MG63 (cell line): ENCODE results near the gene OBSL1. TPM values are rescaled to one million over a fixed set of nuclear protein-coding genes. Genes with fewer than 3 reads are reported as not detected.

Experiments
- DNase-seq: peaks from one replicate; pipeline ENCODE4 v3.0.0-alpha.2; 2020
- H3K27me3 ChIP-seq: fragments of 250-450 bp; sonication (Bioruptor Pico); 2 replicates; pipeline ENCODE4 v1.5.1; 2020; ENCODE audit warnings: mild to moderate bottlenecking, moderate library complexity
- H3K36me3 ChIP-seq: fragments of 250-450 bp; sonication (Bioruptor Pico); 2 replicates; pipeline ENCODE4 v1.5.1; 2020; ENCODE audit warnings: mild to moderate bottlenecking, moderate library complexity
- H3K4me3 ChIP-seq: fragments of 250-450 bp; sonication (Bioruptor Pico); 2 replicates; pipeline ENCODE4 v1.5.1; 2020; ENCODE audit warnings: mild to moderate bottlenecking, moderate library complexity
- H3K9me3 ChIP-seq: fragments of 250-450 bp; sonication (Bioruptor Pico); 2 replicates; pipeline ENCODE4 v1.5.1; 2020; ENCODE audit warnings: mild to moderate bottlenecking, moderate library complexity
- total RNA-seq: library from RNA; depleted of rRNA; stranded (reverse); fragments of >200 nt; shearing (Covaris generic); gene quantifications from 2 replicates; pipeline ENCODE4 v1.2.3, GENCODE V29; 2014; ENCODE audit warnings: low replicate concordance

Gene OBSL1
- total RNA-seq, 1 experiment from 2014 or later = 49.9 TPM

- Histone ChIP-seq H3K4me3 (no peak overlapping the region), H3K9me3 (no peaks in the 10 kb centered on the region), H3K27me3 (no peaks in the 10 kb centered on the region), H3K36me3 (peaks cover 9% of the 10 kb centered on the region)
- DNase-seq = no peak
Observed at GRCh38 chr2:219605607-219605954, 34.2 kb upstream of the OBSL1 start.

GRCh38 chr2:219603771-219604170 lies 32.4 kb upstream of the OBSL1 start:
- H3K27me3 ChIP-seq = no peaks in the 10 kb centered on the region
- H3K9me3 ChIP-seq = no peaks in the 10 kb centered on the region
- H3K36me3 ChIP-seq = peaks cover 9% of the 10 kb centered on the region; the same call in 1 of the 2 replicates
- DNase-seq = no peak
- no peak overlapping the region for H3K4me3 ChIP-seq

GRCh38 chr2:219598308-219599078 lies 27.2 kb upstream of the OBSL1 start:
- peak; percentile 22 for DNase-seq
- Histone ChIP-seq H3K4me3 (peak overlapping the region; percentile 77), H3K9me3 (no peaks in the 10 kb centered on the region), H3K36me3 (peaks cover 9% of the 10 kb centered on the region; the same call in 1 of the 2 replicates), H3K27me3 (no peaks in the 10 kb centered on the region)

DNA sequence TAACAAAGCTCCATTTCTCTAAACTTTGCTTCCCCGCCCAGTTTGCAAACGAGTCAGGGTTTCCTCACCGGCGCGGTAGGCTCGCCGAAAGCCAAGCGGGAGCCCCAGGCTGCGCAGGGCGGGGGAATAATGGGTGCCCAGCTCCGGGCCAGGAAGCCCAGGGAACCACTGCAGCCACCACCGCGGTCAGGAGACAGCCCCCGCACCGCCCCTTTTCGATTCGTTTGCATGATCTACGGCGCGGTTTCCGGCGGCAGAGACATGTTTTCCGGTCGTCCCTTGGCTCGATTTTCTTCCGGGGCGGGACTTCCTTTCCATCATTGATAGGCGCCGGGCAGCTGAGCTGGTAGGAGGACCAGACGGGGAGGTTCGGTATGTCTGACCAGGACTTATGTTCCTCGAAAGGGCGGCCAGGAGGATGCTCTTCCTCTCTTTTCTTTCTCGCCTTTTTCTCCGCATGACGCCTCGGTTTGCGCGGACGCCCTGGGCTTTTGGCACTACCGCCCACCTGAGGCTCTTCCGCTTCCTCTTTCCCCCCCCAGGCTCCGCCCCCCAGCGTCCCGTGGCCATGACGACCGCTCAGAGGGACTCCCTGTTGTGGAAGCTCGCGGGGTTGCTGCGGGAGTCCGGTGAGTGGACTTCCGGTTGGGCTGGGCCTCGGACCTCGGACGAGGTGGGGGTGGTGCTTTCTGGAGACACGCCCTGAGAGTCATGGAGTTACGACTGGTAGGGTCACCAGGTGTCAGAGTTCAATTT lies 26.4 kb upstream of the OBSL1 start, which contains the start of gene STK11IP:
TSS of gene STK11IP (plus strand) at position 306 of the 756 bp plus-strand sequence. CDS start at position 569, 263 bp downstream.
- Histone ChIP-seq H3K36me3 (peaks cover 9% of the 10 kb centered on the region; the same call in 1 of the 2 replicates), H3K9me3 (no peaks in the 10 kb centered on the region), H3K4me3 (peak within 1 kb of the TSS; percentile 77), H3K27me3 (no peaks in the 10 kb centered on the region)
- DNase-seq = peak; percentile 98

DNA sequence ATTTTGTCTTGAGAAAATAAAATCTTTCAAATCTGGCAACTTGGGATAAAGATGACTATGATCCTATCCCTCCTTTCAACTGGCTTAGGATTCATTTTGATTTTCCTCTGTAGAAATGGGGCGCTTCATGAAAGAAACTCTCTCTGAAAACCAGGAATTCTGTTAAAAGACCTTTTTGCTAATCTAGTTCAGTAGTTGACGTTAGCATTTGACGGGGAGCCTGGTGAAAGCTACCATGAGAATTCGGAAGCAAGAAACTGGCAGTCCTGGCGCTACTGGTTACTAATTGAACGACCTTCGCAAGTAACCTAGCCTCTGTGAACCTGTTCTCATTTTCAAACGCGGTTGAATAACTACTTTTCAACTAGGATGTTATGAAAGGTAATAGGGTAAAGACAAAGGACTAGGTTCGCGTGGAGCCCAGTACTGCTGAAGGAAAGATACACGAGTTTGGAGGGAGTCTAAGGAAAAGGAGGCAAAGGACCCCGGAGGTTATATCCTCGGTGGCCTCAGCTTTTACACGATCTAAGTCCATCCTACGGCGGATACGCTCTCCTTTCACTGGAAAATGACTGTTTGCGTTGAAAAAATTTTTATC lies 25.7 kb upstream of the OBSL1 start:
- H3K27me3 ChIP-seq = no peaks in the 10 kb centered on the region
- peak overlapping the region; percentile 77 for H3K4me3 ChIP-seq
- no peak for DNase-seq
- no peaks in the 10 kb centered on the region for H3K9me3 ChIP-seq
- H3K36me3 ChIP-seq = peaks cover 4% of the 10 kb centered on the region; the same call in 1 of the 2 replicates

DNA sequence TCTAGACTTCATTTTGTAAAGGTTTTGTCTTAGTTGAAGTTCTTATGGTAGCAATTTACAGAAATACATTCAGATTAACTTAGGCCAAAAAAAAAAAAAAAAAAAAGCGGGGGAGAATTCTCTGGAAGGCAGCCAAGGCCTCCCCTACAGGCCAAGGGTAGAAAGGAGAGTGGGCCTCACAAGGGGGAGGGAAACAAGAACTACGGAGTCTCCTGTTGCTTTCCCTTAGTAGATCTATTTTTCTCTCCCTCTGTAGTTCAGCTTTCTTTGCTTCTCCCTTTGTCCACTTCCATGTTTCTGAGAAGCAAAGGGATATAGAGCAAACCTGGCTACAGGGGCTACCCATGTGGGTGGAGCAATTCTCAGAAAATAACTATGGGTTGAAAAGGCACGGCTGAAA lies 23.9 kb upstream of the OBSL1 start:
- no peak overlapping the region for H3K4me3 ChIP-seq
- no peaks in the 10 kb centered on the region for H3K27me3 ChIP-seq
- no peaks in the 10 kb centered on the region for H3K36me3 ChIP-seq
- DNase-seq = no peak
- no peaks in the 10 kb centered on the region for H3K9me3 ChIP-seq

DNA sequence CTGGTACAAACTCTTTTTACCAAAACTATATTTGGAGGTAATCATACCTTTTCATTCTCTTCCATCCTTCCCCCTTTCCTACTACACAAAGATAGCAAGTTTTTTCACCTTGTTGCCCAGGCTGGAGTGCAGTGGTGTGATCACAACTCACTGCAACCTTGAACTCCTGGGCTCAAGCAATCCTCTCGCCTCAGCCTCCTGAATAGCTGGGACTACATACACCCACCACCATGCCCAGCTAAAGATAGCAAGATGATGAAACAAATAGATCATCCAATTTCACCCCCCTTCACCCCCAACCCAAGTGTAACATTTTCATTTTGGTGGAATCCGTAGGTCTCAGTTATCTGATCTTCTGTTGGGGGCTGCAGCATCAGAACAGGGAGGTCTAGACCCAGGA lies 21.8 kb upstream of the OBSL1 start:
- no peak for DNase-seq
- H3K27me3 ChIP-seq = no peaks in the 10 kb centered on the region
- no peaks in the 10 kb centered on the region for H3K36me3 ChIP-seq
- no peak overlapping the region for H3K4me3 ChIP-seq
- no peaks in the 10 kb centered on the region for H3K9me3 ChIP-seq

DNA sequence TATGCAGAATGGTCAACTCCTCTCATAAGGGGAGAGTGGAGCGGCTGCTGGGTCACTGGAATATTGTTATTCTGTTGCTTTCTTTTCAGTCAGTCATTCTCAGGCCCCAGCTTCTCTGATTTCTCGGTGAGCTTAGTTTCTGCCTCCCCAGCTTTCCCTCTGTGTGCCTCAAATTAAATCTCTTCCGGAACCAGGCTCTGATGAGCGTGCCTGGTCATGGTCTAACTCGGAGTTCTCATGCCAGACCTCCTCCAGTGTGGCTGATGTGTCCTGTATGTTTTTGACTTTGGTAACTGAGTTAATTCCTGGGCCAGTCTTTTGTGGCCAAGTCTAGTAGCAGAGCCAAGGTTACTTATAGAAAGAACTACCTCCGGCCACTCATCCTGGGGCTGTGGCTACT lies 21.4 kb upstream of the OBSL1 start:
- no peaks in the 10 kb centered on the region for H3K27me3 ChIP-seq
- H3K4me3 ChIP-seq = no peak overlapping the region
- no peak for DNase-seq
- H3K9me3 ChIP-seq = no peaks in the 10 kb centered on the region
- no peaks in the 10 kb centered on the region for H3K36me3 ChIP-seq

- no peak for DNase-seq
- Histone ChIP-seq H3K36me3 (no peaks in the 10 kb centered on the region), H3K9me3 (no peaks in the 10 kb centered on the region), H3K27me3 (no peaks in the 10 kb centered on the region), H3K4me3 (no peak overlapping the region)
Observed at GRCh38 chr2:219591091-219591490, 19.8 kb upstream of the OBSL1 start.

GRCh38 chr2:219581346-219581745 lies 10.0 kb upstream of the OBSL1 start:
- no peaks in the 10 kb centered on the region for H3K36me3 ChIP-seq
- no peaks in the 10 kb centered on the region for H3K27me3 ChIP-seq
- DNase-seq = no peak
- H3K4me3 ChIP-seq = no peak overlapping the region
- H3K9me3 ChIP-seq = no peaks in the 10 kb centered on the region

DNA sequence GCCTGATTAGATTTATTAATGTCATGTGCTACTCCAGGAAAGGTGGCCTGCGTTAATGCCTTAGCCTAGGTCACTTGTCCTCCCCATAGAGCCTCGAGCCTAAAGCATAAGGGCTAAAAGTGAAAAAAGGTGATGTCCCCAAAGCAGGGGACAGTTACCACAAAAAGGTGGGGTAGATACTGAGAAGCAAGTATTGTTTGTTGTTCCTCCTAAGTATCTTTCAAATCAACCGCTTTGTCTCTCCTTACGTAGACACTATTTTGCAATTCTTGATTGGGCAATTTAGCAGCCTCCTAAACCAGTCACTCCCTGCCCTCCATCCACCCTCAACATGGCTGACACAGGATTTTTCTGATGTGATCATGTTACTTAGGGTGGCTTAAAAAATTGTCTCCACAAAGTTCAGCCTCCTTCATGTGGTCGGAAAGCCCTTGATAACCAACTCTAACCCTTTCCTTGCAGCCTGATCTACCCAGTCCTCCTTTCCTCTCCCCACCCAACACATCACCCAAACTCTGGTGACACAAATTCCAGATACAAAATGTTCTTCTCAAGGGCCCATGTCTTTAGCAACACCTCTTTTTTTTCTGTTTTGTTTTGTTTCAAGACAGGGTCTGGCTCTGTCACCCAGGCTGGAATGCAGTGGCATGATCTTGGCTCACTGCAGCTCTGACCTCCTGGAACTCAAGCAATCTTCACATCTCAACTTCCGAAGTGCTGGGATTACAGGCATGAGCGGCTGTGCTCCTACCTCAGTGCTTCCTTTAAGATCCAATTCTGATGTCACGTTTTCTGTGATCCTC lies 7.7 kb upstream of the OBSL1 start:
- no peaks in the 10 kb centered on the region for H3K9me3 ChIP-seq
- no peaks in the 10 kb centered on the region for H3K27me3 ChIP-seq
- no peaks in the 10 kb centered on the region for H3K36me3 ChIP-seq
- no peak for DNase-seq
- no peak overlapping the region for H3K4me3 ChIP-seq

DNA sequence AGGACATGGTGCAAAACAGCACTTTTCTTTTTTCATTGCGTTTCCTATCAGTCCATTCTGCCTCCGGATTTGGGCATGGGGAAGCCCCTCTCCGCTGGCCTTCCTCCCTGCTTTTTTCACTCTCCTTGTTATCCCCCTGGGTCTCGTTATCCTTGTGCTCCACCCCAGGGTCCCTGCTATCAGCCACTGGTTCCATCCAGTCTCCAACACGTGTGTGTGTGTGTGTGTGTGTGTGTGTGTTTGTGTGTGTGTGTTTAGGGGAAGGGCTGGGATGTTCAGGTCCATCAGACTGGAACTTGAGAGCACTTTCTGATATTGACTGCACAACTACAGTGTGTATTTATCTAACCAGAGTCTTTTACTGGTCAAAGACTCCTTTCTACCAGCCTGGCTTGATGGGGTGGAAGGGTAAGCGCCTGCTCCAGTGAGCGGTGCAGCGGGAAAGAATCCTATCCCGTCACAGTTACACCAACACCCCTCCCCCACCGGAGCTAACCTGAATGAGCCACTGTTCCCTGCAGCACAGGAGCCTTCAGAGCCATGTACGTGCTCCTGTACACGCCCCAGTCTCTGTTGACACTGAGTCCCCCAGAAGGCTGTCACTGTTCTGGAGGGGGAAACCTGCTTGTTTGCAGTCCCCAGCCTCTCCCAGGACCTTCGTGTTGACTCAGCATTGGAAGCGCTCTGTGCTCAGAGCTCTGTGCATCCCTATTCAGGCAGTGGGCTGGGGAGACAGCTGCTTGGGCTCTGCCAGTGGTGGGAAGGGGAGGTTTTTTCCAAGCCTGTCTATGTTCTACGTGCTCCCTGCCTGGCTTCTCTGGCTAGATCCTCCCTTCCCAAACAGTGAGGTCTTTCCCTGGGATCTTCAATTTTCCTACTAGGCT lies 5.4 kb upstream of the OBSL1 start:
- no peak for DNase-seq
- no peak overlapping the region for H3K4me3 ChIP-seq
- H3K27me3 ChIP-seq = no peaks in the 10 kb centered on the region
- no peaks in the 10 kb centered on the region for H3K9me3 ChIP-seq
- no peaks in the 10 kb centered on the region for H3K36me3 ChIP-seq

GRCh38 chr2:219575566-219576504 lies 4.5 kb upstream of the OBSL1 start:
- Histone ChIP-seq H3K27me3 (no peaks in the 10 kb centered on the region), H3K36me3 (no peaks in the 10 kb centered on the region), H3K4me3 (no peak overlapping the region), H3K9me3 (no peaks in the 10 kb centered on the region)
- no peak for DNase-seq

- Histone ChIP-seq H3K9me3 (no peaks in the 10 kb centered on the region), H3K4me3 (no peak overlapping the region), H3K27me3 (no peaks in the 10 kb centered on the region), H3K36me3 (peaks cover 4% of the 10 kb centered on the region)
- no peak for DNase-seq
Observed at GRCh38 chr2:219574484-219575311, 3.4 kb upstream of the OBSL1 start.
